Heart left ventricle (tissue), 13 donors: Measurements from ENCODE around the gene KLHL22.

Experiments used
- POLR2A ChIP-seq, 2 donors: fragments of 450-650 bp; IDR thresholded peaks; one replicate each; pipeline ENCODE4 v1.6.1; 2017; ENCODE audit warnings: antibody characterized with exemption in 2 of 2, mild to moderate bottlenecking in 2 of 2, moderate library complexity in 2 of 2
- TF ChIP-seq, protein P1 (sequence below), 12 donors: fragments of 200-600 bp; sonication (generic) in 4 of 12; IDR thresholded peaks; one replicate each; pipeline versions ENCODE4 v1.5.0 to v1.8.0; 2018 to 2022; ENCODE audit warnings: antibody characterized with exemption in 12 of 12, mild to moderate bottlenecking in 5 of 12
- donor health status: ischemic (EF 13 %, LVEDD 7.1; RV severe dilation, severe dysfunction).
- donor health status: DM: no; HTN: yes; CAD: no.
- donor health status: DM: no; HTN: no; CAD: no.
- donor health status: ischemic (EF 25% LVEDD 6.9; RV normal size, moderate dysfunction).
- donor health status: ischemic (EF 25% LVEDD 5.7; RV mildly dilated, moderate dysfunction).
- donor health status: ischemic (EF 35%, LVEDD 5.7; RV mildly dilated, moderate dysfunction).
- donor health status: nonischemic (EF 11% LVEDD 7.7; RV severe dilation, severe dysfunction).
- donor health status: DM: yes; HTN: yes; CAD: no.
- donor health status: PGD.
- donor health status: ischemic (EF 29% LVEDD 5.4; RV normal size, mild dysfunction).
- donor health status: nonischemic (EF 23%, LVEDD 6.1; RV moderate dilation, normal function).

GRCh38 chr22:20433686-20434241 lies 61.8 kb downstream of the KLHL22 start:
- TF ChIP-seq, protein P1, sequence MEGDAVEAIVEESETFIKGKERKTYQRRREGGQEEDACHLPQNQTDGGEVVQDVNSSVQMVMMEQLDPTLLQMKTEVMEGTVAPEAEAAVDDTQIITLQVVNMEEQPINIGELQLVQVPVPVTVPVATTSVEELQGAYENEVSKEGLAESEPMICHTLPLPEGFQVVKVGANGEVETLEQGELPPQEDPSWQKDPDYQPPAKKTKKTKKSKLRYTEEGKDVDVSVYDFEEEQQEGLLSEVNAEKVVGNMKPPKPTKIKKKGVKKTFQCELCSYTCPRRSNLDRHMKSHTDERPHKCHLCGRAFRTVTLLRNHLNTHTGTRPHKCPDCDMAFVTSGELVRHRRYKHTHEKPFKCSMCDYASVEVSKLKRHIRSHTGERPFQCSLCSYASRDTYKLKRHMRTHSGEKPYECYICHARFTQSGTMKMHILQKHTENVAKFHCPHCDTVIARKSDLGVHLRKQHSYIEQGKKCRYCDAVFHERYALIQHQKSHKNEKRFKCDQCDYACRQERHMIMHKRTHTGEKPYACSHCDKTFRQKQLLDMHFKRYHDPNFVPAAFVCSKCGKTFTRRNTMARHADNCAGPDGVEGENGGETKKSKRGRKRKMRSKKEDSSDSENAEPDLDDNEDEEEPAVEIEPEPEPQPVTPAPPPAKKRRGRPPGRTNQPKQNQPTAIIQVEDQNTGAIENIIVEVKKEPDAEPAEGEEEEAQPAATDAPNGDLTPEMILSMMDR (IDR thresholded peaks at IDR 0.05): no peak
- no peak for TF ChIP-seq POLR2A (IDR thresholded peaks at IDR 0.05)
